Measurements from ENCODE around the gene SNW1.

DNA sequence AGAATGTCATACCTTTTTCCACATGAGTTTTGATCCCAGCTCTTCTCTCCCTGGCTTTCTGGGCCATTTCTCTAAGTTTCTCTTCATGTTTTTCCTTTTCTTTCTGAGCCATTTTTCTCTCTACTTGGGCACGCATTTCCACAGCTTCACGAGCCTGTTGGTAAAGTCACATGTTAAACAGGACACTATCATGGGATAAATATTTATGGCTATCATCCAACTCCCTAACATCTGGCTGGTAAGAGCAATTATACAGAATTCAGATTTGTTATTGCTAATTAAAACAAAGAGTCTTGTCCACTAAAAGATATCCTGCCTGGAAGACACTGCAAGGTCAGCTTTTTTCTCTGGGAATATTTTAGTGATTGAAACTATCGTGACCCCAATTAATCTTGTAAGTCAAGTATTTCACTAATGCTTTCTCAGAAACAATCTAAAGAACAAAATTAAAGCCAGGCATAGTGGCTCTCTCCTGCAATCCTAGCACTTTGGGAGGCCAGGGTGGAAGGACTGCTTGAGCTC, 29.9 kb downstream of the SNW1 start:
- TF ChIP-seq, protein P1, sequence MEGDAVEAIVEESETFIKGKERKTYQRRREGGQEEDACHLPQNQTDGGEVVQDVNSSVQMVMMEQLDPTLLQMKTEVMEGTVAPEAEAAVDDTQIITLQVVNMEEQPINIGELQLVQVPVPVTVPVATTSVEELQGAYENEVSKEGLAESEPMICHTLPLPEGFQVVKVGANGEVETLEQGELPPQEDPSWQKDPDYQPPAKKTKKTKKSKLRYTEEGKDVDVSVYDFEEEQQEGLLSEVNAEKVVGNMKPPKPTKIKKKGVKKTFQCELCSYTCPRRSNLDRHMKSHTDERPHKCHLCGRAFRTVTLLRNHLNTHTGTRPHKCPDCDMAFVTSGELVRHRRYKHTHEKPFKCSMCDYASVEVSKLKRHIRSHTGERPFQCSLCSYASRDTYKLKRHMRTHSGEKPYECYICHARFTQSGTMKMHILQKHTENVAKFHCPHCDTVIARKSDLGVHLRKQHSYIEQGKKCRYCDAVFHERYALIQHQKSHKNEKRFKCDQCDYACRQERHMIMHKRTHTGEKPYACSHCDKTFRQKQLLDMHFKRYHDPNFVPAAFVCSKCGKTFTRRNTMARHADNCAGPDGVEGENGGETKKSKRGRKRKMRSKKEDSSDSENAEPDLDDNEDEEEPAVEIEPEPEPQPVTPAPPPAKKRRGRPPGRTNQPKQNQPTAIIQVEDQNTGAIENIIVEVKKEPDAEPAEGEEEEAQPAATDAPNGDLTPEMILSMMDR (IDR thresholded peaks at IDR 0.05): no peak
- no peak for TF ChIP-seq POLR2AphosphoS5 (IDR thresholded peaks at IDR 0.05)
- TF ChIP-seq POLR2A (IDR thresholded peaks at IDR 0.05): no peak
